AG10803 (cell line): ENCODE data around the gene CSNK2A3.

Experiments
- DNase-seq: peaks from one replicate; pipeline ENCODE4 v3.0.0; 2010; ENCODE audit warnings: low read depth
- H3K4me3 ChIP-seq: 2 replicates; pipeline ENCODE4 v1.5.1; 2011; ENCODE audit warnings: mild to moderate bottlenecking, low read length, control low read depth
- TF ChIP-seq, protein P1 (sequence below): conservative IDR thresholded peaks from 2 replicates; pipeline ENCODE4 v1.5.1; 2011; ENCODE audit warnings: mild to moderate bottlenecking, low read length, control low read depth, inconsistent platforms

CSNK2A3 gene

GRCh38 chr11:11338304-11338703 is 14.7 kb downstream of the CSNK2A3 start:
- no peak overlapping the region for H3K4me3 ChIP-seq
- TF ChIP-seq, protein P1, sequence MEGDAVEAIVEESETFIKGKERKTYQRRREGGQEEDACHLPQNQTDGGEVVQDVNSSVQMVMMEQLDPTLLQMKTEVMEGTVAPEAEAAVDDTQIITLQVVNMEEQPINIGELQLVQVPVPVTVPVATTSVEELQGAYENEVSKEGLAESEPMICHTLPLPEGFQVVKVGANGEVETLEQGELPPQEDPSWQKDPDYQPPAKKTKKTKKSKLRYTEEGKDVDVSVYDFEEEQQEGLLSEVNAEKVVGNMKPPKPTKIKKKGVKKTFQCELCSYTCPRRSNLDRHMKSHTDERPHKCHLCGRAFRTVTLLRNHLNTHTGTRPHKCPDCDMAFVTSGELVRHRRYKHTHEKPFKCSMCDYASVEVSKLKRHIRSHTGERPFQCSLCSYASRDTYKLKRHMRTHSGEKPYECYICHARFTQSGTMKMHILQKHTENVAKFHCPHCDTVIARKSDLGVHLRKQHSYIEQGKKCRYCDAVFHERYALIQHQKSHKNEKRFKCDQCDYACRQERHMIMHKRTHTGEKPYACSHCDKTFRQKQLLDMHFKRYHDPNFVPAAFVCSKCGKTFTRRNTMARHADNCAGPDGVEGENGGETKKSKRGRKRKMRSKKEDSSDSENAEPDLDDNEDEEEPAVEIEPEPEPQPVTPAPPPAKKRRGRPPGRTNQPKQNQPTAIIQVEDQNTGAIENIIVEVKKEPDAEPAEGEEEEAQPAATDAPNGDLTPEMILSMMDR: no peak
- DNase-seq: no peak

- TF ChIP-seq, protein P1: no peak
- H3K4me3 ChIP-seq: no peak overlapping the region
- no peak for DNase-seq
Measured at GRCh38 chr11:11336664-11337063, 16.4 kb downstream of the CSNK2A3 start.

- DNase-seq: no peak
- H3K4me3 ChIP-seq: no peak overlapping the region
- TF ChIP-seq, protein P1: no peak
Measured at GRCh38 chr11:11335043-11335442, 18.0 kb downstream of the CSNK2A3 start.

- no peak overlapping the region for H3K4me3 ChIP-seq
- TF ChIP-seq, protein P1: no peak
- DNase-seq: no peak
Measured at GRCh38 chr11:11334607-11335006, 18.4 kb downstream of the CSNK2A3 start.

DNA sequence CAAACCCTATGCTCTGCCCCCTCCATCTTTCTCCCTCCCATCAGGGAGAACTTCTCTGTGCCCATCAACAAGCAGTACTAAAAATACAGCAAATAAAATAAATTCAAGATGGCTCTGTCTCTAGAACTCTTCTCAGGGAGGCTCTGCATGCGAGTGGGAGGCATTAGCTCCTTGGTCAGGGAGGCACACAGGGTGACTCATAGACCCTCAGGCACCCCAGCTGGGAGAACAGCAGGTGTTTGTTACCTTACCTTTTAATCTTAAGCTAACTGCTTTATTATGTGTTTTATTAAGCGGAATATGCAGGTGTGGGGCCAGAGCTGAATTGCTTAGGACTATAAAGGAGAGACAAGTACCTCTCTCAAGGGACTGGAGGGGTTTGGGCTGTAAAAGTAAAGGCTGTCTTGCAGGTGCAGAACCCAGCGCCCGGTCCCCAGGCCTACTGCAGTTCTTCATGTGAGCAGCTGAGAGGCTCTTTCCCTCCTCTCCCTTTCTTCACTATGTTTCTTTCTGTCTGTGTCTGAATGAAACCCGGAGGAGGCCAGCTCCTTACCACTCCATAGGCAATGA is 20.8 kb downstream of the CSNK2A3 start:
- no peak for DNase-seq
- no peak overlapping the region for H3K4me3 ChIP-seq
- TF ChIP-seq, protein P1: no peak

GRCh38 chr11:11329062-11329806 is 23.8 kb downstream of the CSNK2A3 start:
- TF ChIP-seq, protein P1: no peak
- no peak overlapping the region for H3K4me3 ChIP-seq
- DNase-seq: no peak

DNA sequence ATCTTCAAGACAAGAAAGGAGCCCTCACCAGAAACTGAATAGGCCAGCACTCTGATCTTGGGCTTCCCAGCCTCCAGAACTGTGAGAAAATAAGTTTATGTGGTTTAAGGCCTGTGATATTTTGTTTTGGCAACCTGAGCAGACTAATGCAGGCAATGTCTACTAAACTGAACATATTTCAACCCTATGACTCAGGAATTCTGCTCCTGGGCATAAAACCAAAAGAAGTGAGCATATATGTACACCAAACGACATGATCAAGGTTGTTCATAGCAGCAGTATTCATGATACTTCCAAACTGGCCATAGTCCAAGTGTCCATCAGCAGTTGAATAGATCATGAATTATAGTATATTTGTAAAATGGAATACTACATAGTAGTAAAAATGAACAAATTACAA is 29.0 kb downstream of the CSNK2A3 start:
- H3K4me3 ChIP-seq: no peak overlapping the region
- TF ChIP-seq, protein P1: no peak
- DNase-seq: no peak
